Transverse colon (tissue), 4 donors: ENCODE results near the gene PSMF1.

Source experiments
- CTCF ChIP-seq, 5 experiments: fragments of 200-600 bp in 3 of 5; fragments of 450-650 bp in 2 of 5; sonication (generic) in 3 of 5; IDR thresholded peaks; 1 replicate in 2 of 5; 2 replicates in 3 of 5; pipeline ENCODE4 v1.5.1; 2016 to 2017; ENCODE audit warnings: antibody characterized with exemption in 5 of 5, inconsistent platforms in 3 of 5, mild to moderate bottlenecking in 2 of 5, moderate library complexity in 1 of 5
- POLR2A ChIP-seq: fragments of 450-650 bp; IDR thresholded peaks from one replicate; pipeline ENCODE4 v1.6.1; 2016; ENCODE audit warnings: antibody characterized with exemption, mild to moderate bottlenecking, moderate library complexity
- POLR2AphosphoS5 ChIP-seq, 3 donors: sonication (generic); formaldehyde crosslinking; IDR thresholded peaks; one replicate each; pipeline ENCODE4 v1.6.1; 2016; ENCODE audit warnings: antibody characterized with exemption in 3 of 3

GRCh38 chr20:1103751-1104150 lies 14.7 kb upstream of the PSMF1 start:
- no peak for TF ChIP-seq CTCF (IDR thresholded peaks at IDR 0.05)
- no peak for TF ChIP-seq POLR2AphosphoS5 (IDR thresholded peaks at IDR 0.05)
- no peak for TF ChIP-seq POLR2A
